Stimulated activated CD4-positive, alpha-beta T cell treated with anti-CD3 and anti-CD28 coated beads, TNF-alpha, amount 100 ng/mL, for 24 hours (primary cell): ENCODE measurements around the gene TRAF3.

Source experiments
- DNase-seq, 3 experiments: peaks; one replicate each; pipeline ENCODE4 v3.0.0-alpha.2; 2020; ENCODE audit warnings: low read depth in 3 of 3

TRAF3 gene

GRCh38 chr14:102955636-102956408 lies 178.6 kb downstream of the TRAF3 start:
- DNase-seq, result no peak

DNA sequence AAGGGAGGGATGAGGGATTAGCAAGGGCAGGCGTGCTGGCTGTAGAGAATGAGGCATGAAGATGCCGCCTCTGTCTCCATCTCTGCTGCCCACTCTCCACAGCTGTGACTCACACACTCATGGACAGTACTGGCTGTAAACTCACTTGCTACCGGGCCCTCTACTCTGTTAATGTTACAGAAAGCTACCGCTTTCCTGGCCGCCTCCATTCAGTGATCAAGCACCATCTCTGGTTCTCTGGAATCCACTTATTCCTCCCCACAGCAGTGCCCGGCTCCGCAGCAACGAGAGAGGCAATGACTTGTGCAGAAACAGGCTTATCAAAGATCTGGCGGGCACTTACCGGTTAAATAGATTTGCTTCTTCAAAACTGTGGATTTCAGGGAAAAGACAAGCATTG lies 180.0 kb downstream of the TRAF3 start:
- no peak for DNase-seq

GRCh38 chr14:102958461-102958860 lies 181.2 kb downstream of the TRAF3 start:
- no peak for DNase-seq
